ENCODE data around the gene FAM184A. TPM values are rescaled to one million over a fixed set of nuclear protein-coding genes. Genes with fewer than 3 reads are reported as not detected.
"Not testable (repeated sequence)": the region's sequence is repeated elsewhere in the genome, so short reads cannot be mapped to it uniquely, and the experiment has no call there.

The FAM184A gene
- total RNA-seq, 1 experiment from 2014 or later, result 8.6 TPM

- CTCF ChIA-PET, result no interaction called here
- Mint-ChIP-seq H3K4me3 (ENCODE audit: low read depth, unreplicated experiment) (no peak overlapping the region), H3K36me3 (ENCODE audit: insufficient read depth, unreplicated experiment) (no peaks in the 10 kb centered on the region), H3K9me3 (ENCODE audit: low read depth, unreplicated experiment) (no peaks in the 10 kb centered on the region), H3K4me1 (ENCODE audit: low read depth, unreplicated experiment) (no peaks in the 10 kb centered on the region), H3K27me3 (ENCODE audit: unreplicated experiment) (no peaks in the 10 kb centered on the region), H3K27ac (ENCODE audit: unreplicated experiment) (no peak overlapping the region)
- DNase-seq, result no peak
- intact Hi-C loops (cut with micrococcal nuclease; ENCODE audit: unreplicated experiment), result no loop called here
- BruUV-seq (replicated peaks), result no TSS peak
- no peak for TF ChIP-seq CTCF (IDR thresholded peaks at IDR 0.05; ENCODE audit: unreplicated experiment)
Observed at GRCh38 chr6:119105282-119105681, 26.8 kb upstream of the FAM184A start.

GRCh38 chr6:119102901-119103300, 24.4 kb upstream of the FAM184A start:
- Mint-ChIP-seq H3K27me3 (ENCODE audit: unreplicated experiment) (no peaks in the 10 kb centered on the region), H3K4me3 (ENCODE audit: low read depth, unreplicated experiment) (no peak overlapping the region), H3K4me1 (ENCODE audit: low read depth, unreplicated experiment) (no peaks in the 10 kb centered on the region), H3K27ac (ENCODE audit: unreplicated experiment) (no peak overlapping the region), H3K36me3 (ENCODE audit: insufficient read depth, unreplicated experiment) (no peaks in the 10 kb centered on the region), H3K9me3 (ENCODE audit: low read depth, unreplicated experiment) (no peaks in the 10 kb centered on the region)
- CTCF ChIA-PET, result interaction anchor here (0.5 to 0.6 kb wide), 3 partner anchors 49 to 573 kb away, joined by 3 to 6 read pairs (median 5); no protein-coding TSS in a partner anchor
- intact Hi-C loops (cut with micrococcal nuclease; ENCODE audit: unreplicated experiment), result no loop called here
- BruUV-seq (replicated peaks), result no TSS peak
- DNase-seq, result no peak
- no peak for TF ChIP-seq CTCF (IDR thresholded peaks at IDR 0.05; ENCODE audit: unreplicated experiment)

GRCh38 chr6:119100115-119100514, 21.7 kb upstream of the FAM184A start:
- intact Hi-C loops (cut with micrococcal nuclease; ENCODE audit: unreplicated experiment), result no loop called here
- CTCF ChIA-PET, result no interaction called here
- Mint-ChIP-seq H3K36me3 (ENCODE audit: insufficient read depth, unreplicated experiment) (no peaks in the 10 kb centered on the region), H3K27ac (ENCODE audit: unreplicated experiment) (no peak overlapping the region), H3K27me3 (ENCODE audit: unreplicated experiment) (no peaks in the 10 kb centered on the region), H3K4me1 (ENCODE audit: low read depth, unreplicated experiment) (no peaks in the 10 kb centered on the region), H3K4me3 (ENCODE audit: low read depth, unreplicated experiment) (no peak overlapping the region), H3K9me3 (ENCODE audit: low read depth, unreplicated experiment) (no peaks in the 10 kb centered on the region)
- TF ChIP-seq CTCF (IDR thresholded peaks at IDR 0.05; ENCODE audit: unreplicated experiment), result no peak
- DNase-seq, result no peak
- BruUV-seq (replicated peaks), result no TSS peak

- H3K27ac Mint-ChIP-seq (ENCODE audit: unreplicated experiment); H3K9me3 Mint-ChIP-seq (ENCODE audit: low read depth, unreplicated experiment); H3K36me3 Mint-ChIP-seq (ENCODE audit: insufficient read depth, unreplicated experiment); intact Hi-C loops (cut with micrococcal nuclease; ENCODE audit: unreplicated experiment); H3K4me3 Mint-ChIP-seq (ENCODE audit: low read depth, unreplicated experiment); DNase-seq; CTCF ChIA-PET; H3K4me1 Mint-ChIP-seq (ENCODE audit: low read depth, unreplicated experiment); BruUV-seq (replicated peaks): not testable (repeated sequence)
- peaks cover 12% of the 10 kb centered on the region for H3K27me3 Mint-ChIP-seq (ENCODE audit: unreplicated experiment)
Observed at GRCh38 chr6:119097815-119098361, 19.4 kb upstream of the FAM184A start.

GRCh38 chr6:119096721-119097565, 18.5 kb upstream of the FAM184A start:
- BruUV-seq (replicated peaks), result no TSS peak
- intact Hi-C loops (cut with micrococcal nuclease; ENCODE audit: unreplicated experiment), result no loop called here
- TF ChIP-seq CTCF (IDR thresholded peaks at IDR 0.05; ENCODE audit: unreplicated experiment), result no peak
- Mint-ChIP-seq H3K4me3 (ENCODE audit: low read depth, unreplicated experiment) (no peak overlapping the region), H3K4me1 (ENCODE audit: low read depth, unreplicated experiment) (no peaks in the 10 kb centered on the region), H3K36me3 (ENCODE audit: insufficient read depth, unreplicated experiment) (no peaks in the 10 kb centered on the region), H3K27ac (ENCODE audit: unreplicated experiment) (no peak overlapping the region), H3K9me3 (ENCODE audit: low read depth, unreplicated experiment) (no peaks in the 10 kb centered on the region), H3K27me3 (ENCODE audit: unreplicated experiment) (peaks cover 12% of the 10 kb centered on the region)
- DNase-seq, result no peak
- CTCF ChIA-PET, result interaction anchor here (0.6 kb wide), 1 partner anchor 484 kb away, joined by 3 read pairs; no protein-coding TSS in a partner anchor

Data from Calu3 (cell line).